ENCODE measurements around the gene COX6B2. TPM values are rescaled to one million over a fixed set of nuclear protein-coding genes. Genes with fewer than 3 reads are reported as not detected.

COX6B2 gene
- polyA plus RNA-seq, 1 of the 3 experiments (the other 2 are of a cell fraction), result 0.74 TPM

- H3K27ac ChIP-seq (ENCODE audit: low read depth in 2 of 2, low read length in 1 of 2), result no peak overlapping the region
- no peaks in the 10 kb centered on the region for H3K9me2 ChIP-seq
- H4K20me1 ChIP-seq (ENCODE audit: insufficient read depth), result no peaks in the 10 kb centered on the region
- no peak overlapping the region for H3K4me2 ChIP-seq
- H2AFZ ChIP-seq (ENCODE audit: low read depth), result no peak overlapping the region
- 83% methylated on average over 22 of the region's 32 CpGs for WGBS (ENCODE audit: low lambda C conversion rate)
- no peaks in the 10 kb centered on the region for H3K36me3 ChIP-seq (replicated peaks in 1 of 2; ENCODE audit: control insufficient read depth in 1 of 2, insufficient read depth in 2 of 2, low read length in 1 of 2)
- peaks cover 0 to 10% of the 10 kb centered on the region in 2 experiments; a peak in 1 of 4 replicates for H3K4me1 ChIP-seq (ENCODE audit: control insufficient read depth in 1 of 2, insufficient read depth in 2 of 2, low read depth in 1 of 2, low read length in 1 of 2)
- peaks cover 9% of the 10 kb centered on the region for H3F3A ChIP-seq (replicated peaks; ENCODE audit: insufficient read depth)
- POLR2A ChIA-PET, result interaction anchor here (1.0 kb wide), 1 partner anchor 41 kb away, joined by 3 read pairs; no protein-coding TSS in a partner anchor
- no peaks in the 10 kb centered on the region for H3K79me2 ChIP-seq (ENCODE audit: insufficient read depth)
- no peaks in the 10 kb centered on the region for H3K9me3 ChIP-seq
- peaks cover 19% of the 10 kb centered on the region for H3K27me3 ChIP-seq (ENCODE audit: insufficient read depth)
- no peak overlapping the region for H3K4me3 ChIP-seq (ENCODE audit: low read depth in 2 of 2, low read length in 1 of 2)
- no peak overlapping the region for H3K9ac ChIP-seq
- TF ChIP-seq NFIC (IDR thresholded peaks at IDR 0.05; ENCODE audit: borderline replicate concordance) (no peak), IRF3 (IDR thresholded peaks at IDR 0.05; ENCODE audit: low read depth, low read length) (no peak), YY1 (IDR thresholded peaks at IDR 0.05; ENCODE audit: low read depth) (no peak), GATA2 (CRISPR knock-in tag; IDR thresholded peaks at IDR 0.05) (no peak), RFX5 (IDR thresholded peaks at IDR 0.05; ENCODE audit: low read length) (no peak), FOSL2 (IDR thresholded peaks at IDR 0.05; ENCODE audit: borderline replicate concordance, low read depth) (no peak)
- CTCF ChIA-PET, result interaction anchor here (1.1 to 1.6 kb wide), 2 partner anchors 10 to 57 kb away, joined by 3 read pairs; no protein-coding TSS in a partner anchor
- no peak for DNase-seq
Observed at GRCh38 chr19:55358943-55359908, 4.7 kb upstream of the COX6B2 start.

GRCh38 chr19:55358493-55358892 is 4.0 kb upstream of the COX6B2 start:
- Histone ChIP-seq H3K9ac (no peak overlapping the region), H3F3A (replicated peaks; ENCODE audit: insufficient read depth) (peaks cover 9% of the 10 kb centered on the region), H3K27me3 (ENCODE audit: insufficient read depth) (peaks cover 23% of the 10 kb centered on the region), H4K20me1 (ENCODE audit: insufficient read depth) (no peaks in the 10 kb centered on the region), H2AFZ (ENCODE audit: low read depth) (no peak overlapping the region), H3K79me2 (ENCODE audit: insufficient read depth) (no peaks in the 10 kb centered on the region), H3K4me1 (ENCODE audit: control insufficient read depth in 1 of 2, insufficient read depth in 2 of 2, low read depth in 1 of 2, low read length in 1 of 2) (peaks cover 0 to 13% of the 10 kb centered on the region in 2 experiments; a peak in 1 of 4 replicates), H3K4me2 (no peak overlapping the region), H3K9me3 (no peaks in the 10 kb centered on the region), H3K4me3 (ENCODE audit: low read depth in 2 of 2, low read length in 1 of 2) (no peak overlapping the region), H3K36me3 (replicated peaks in 1 of 2; ENCODE audit: control insufficient read depth in 1 of 2, insufficient read depth in 2 of 2, low read length in 1 of 2) (no peaks in the 10 kb centered on the region), H3K27ac (ENCODE audit: low read depth in 2 of 2, low read length in 1 of 2) (no peak overlapping the region), H3K9me2 (no peaks in the 10 kb centered on the region)
- no peak for DNase-seq
- ChIA-PET CTCF (interaction anchor here (1.6 kb wide), 1 partner anchor 57 kb away, joined by 3 read pairs; no protein-coding TSS in a partner anchor), POLR2A (interaction anchor here (0.9 kb wide), 1 partner anchor 19 kb away, joined by 6 read pairs; no protein-coding TSS in a partner anchor)
- WGBS (ENCODE audit: low lambda C conversion rate), result 97% methylated on average over 9 of the region's 19 CpGs
- TF ChIP-seq YY1 (IDR thresholded peaks at IDR 0.05; ENCODE audit: low read depth) (no peak), EZH2phosphoT487 (IDR thresholded peaks at IDR 0.05; ENCODE audit: borderline replicate concordance, low read depth) (no peak), FOSL2 (IDR thresholded peaks at IDR 0.05; ENCODE audit: borderline replicate concordance, low read depth) (no peak), MXI1 (IDR thresholded peaks at IDR 0.05; ENCODE audit: low read depth, low read length) (no peak), EP300 (IDR thresholded peaks at IDR 0.05; ENCODE audit: borderline replicate concordance in 1 of 2, low read depth in 1 of 2, low read length in 1 of 2) (no peak), GATA2 (CRISPR knock-in tag; IDR thresholded peaks at IDR 0.05) (no peak), FOXM1 (IDR thresholded peaks at IDR 0.05; ENCODE audit: low read depth) (no peak), RCOR1 (IDR thresholded peaks at IDR 0.05; ENCODE audit: low read length) (no peak), IRF3 (IDR thresholded peaks at IDR 0.05; ENCODE audit: low read depth, low read length) (no peak), RFX5 (IDR thresholded peaks at IDR 0.05; ENCODE audit: low read length) (no peak), NRF1 (IDR thresholded peaks at IDR 0.05; ENCODE audit: low read depth, low read length) (no peak), POLR2AphosphoS5 (IDR thresholded peaks at IDR 0.05; ENCODE audit: low read depth, low read length) (no peak), TCF12 (IDR thresholded peaks at IDR 0.05) (no peak), CHD2 (IDR thresholded peaks at IDR 0.05; ENCODE audit: low read length, partially characterized antibody) (no peak), TAF1 (IDR thresholded peaks at IDR 0.05; ENCODE audit: borderline replicate concordance, low read depth, low read length) (no peak), SMC3 (IDR thresholded peaks at IDR 0.05; ENCODE audit: low read depth, low read length) (no peak)
- TF ChIP-seq, protein P1, sequence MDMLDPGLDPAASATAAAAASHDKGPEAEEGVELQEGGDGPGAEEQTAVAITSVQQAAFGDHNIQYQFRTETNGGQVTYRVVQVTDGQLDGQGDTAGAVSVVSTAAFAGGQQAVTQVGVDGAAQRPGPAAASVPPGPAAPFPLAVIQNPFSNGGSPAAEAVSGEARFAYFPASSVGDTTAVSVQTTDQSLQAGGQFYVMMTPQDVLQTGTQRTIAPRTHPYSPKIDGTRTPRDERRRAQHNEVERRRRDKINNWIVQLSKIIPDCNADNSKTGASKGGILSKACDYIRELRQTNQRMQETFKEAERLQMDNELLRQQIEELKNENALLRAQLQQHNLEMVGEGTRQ (IDR thresholded peaks at IDR 0.05; ENCODE audit: borderline replicate concordance, low read depth, low read length), result no peak
- TF ChIP-seq, protein P2, sequence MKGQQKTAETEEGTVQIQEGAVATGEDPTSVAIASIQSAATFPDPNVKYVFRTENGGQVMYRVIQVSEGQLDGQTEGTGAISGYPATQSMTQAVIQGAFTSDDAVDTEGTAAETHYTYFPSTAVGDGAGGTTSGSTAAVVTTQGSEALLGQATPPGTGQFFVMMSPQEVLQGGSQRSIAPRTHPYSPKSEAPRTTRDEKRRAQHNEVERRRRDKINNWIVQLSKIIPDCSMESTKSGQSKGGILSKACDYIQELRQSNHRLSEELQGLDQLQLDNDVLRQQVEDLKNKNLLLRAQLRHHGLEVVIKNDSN (IDR thresholded peaks at IDR 0.05; ENCODE audit: borderline replicate concordance, low read depth), result no peak
